ENCODE data around the gene ATAD3A.
"Not testable (repeated sequence)": the region's sequence is repeated elsewhere in the genome, so short reads cannot be mapped to it uniquely, and the experiment has no call there.

DNA sequence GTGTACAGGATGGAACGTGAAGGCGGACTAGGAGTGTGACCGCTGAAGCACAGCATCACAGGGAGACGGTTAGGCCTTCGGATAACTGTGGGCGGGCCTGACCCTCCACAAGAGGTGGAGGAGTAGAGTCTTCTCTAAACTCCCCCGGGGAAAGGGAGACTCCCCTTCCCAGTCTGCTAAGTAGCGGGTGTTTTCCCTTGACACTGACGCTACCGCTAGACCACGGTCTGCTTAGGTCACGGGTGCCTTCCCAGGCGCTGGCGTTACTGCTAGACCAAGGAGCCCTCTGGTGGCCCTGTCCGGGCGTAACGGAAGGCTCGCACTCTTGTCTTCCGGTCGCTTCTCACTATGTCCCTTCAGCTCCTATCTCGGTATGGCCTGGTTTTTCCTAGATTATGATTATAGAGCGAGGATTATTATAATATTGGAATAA is 6.6 kb upstream of the ATAD3A start:
- TF ChIP-seq, protein P1, sequence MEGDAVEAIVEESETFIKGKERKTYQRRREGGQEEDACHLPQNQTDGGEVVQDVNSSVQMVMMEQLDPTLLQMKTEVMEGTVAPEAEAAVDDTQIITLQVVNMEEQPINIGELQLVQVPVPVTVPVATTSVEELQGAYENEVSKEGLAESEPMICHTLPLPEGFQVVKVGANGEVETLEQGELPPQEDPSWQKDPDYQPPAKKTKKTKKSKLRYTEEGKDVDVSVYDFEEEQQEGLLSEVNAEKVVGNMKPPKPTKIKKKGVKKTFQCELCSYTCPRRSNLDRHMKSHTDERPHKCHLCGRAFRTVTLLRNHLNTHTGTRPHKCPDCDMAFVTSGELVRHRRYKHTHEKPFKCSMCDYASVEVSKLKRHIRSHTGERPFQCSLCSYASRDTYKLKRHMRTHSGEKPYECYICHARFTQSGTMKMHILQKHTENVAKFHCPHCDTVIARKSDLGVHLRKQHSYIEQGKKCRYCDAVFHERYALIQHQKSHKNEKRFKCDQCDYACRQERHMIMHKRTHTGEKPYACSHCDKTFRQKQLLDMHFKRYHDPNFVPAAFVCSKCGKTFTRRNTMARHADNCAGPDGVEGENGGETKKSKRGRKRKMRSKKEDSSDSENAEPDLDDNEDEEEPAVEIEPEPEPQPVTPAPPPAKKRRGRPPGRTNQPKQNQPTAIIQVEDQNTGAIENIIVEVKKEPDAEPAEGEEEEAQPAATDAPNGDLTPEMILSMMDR (conservative IDR thresholded peaks at IDR 0.05 in 1 of 2, IDR thresholded peaks at IDR 0.05 in 1 of 2; ENCODE audit: extremely low read depth in 1 of 2, insufficient read depth in 1 of 2, low read depth in 1 of 2, low read length in 2 of 2), result peak in 1 of 2 donors; percentile 23
- TF ChIP-seq EZH2 (IDR thresholded peaks at IDR 0.05; ENCODE audit: borderline replicate concordance, low read length), result not testable (repeated sequence)

Data from mammary epithelial cell (primary cell).